ENCODE measurements around the gene PRRX2. TPM values are rescaled to one million over a fixed set of nuclear protein-coding genes. Genes with fewer than 3 reads are reported as not detected.

PRRX2 gene
- total and polyA plus RNA-seq, 3 donors from 2014 or later: 14.6 to 19.1 (median 15.3) TPM

GRCh38 chr9:129640086-129640870 is 25.2 kb upstream of the PRRX2 start:
- Histone ChIP-seq H3K36me3 (ENCODE audit: low read depth, missing control alignments) (peaks cover 3% of the 10 kb centered on the region), H3K27me3 (no peaks in the 10 kb centered on the region), H3K4me1 (peaks cover 17% of the 10 kb centered on the region), H3K4me3 (peak overlapping the region in 1 of 2 donors; percentile 90), H3K9me3 (no peaks in the 10 kb centered on the region), H3K27ac (peak overlapping the region in 1 of 2 donors; percentile 28)
- intact Hi-C loops (cut with DNase I; ENCODE audit: low total_unique reads): no loop called here
- TF ChIP-seq CTCF (IDR thresholded peaks at IDR 0.05) (no peak), POLR2A (IDR thresholded peaks at IDR 0.05) (no peak)
- whole genome bisulfite sequencing, 2 donors: 28 to 42% methylated on average over 10 to 25 of the region's 25 CpGs
- peak; percentile 77 for DNase-seq

- H3K36me3 ChIP-seq (ENCODE audit: low read depth, missing control alignments): peaks cover 3% of the 10 kb centered on the region
- no peak for DNase-seq
- intact Hi-C loops (cut with DNase I; ENCODE audit: low total_unique reads): no loop called here
- 21 to 23% methylated on average over 15 to 25 of the region's 44 CpGs for WGBS, 2 donors
- H3K27me3 ChIP-seq: no peaks in the 10 kb centered on the region
- H3K4me1 ChIP-seq: peaks cover 17% of the 10 kb centered on the region
- peak overlapping the region; percentile 79 to 90 for H3K4me3 ChIP-seq
- TF ChIP-seq POLR2A (IDR thresholded peaks at IDR 0.05): no peak
- no peak for TF ChIP-seq CTCF (IDR thresholded peaks at IDR 0.05)
- peak overlapping the region; percentile 69 to 81 for H3K27ac ChIP-seq
- H3K9me3 ChIP-seq: no peaks in the 10 kb centered on the region
Measured at GRCh38 chr9:129640871-129641749, 24.3 kb upstream of the PRRX2 start.

- H3K4me1 ChIP-seq: peaks cover 17% of the 10 kb centered on the region
- H3K36me3 ChIP-seq (ENCODE audit: low read depth, missing control alignments): peaks cover 3% of the 10 kb centered on the region
- peak within 1 kb of the TSS; percentile 69 to 81 for H3K27ac ChIP-seq
- no peaks in the 10 kb centered on the region for H3K9me3 ChIP-seq
- intact Hi-C loops (cut with DNase I; ENCODE audit: low total_unique reads): no loop called here
- no peaks in the 10 kb centered on the region for H3K27me3 ChIP-seq
- DNase-seq: peak; percentile 97
- WGBS, 2 donors: 0% methylated on average over 11 to 54 of the region's 93 CpGs
- peak within 1 kb of the TSS; percentile 79 to 90 for H3K4me3 ChIP-seq
- TF ChIP-seq POLR2A (IDR thresholded peaks at IDR 0.05): no peak
- TF ChIP-seq CTCF (IDR thresholded peaks at IDR 0.05): peak; percentile 100
Measured at GRCh38 chr9:129641750-129642585, 23.5 kb upstream of the PRRX2 start, which contains the start of gene ASB6. TSS of gene ASB6 (minus strand) at chr9:129642151. CDS start at chr9:129641999, 152 bp downstream.

- Histone ChIP-seq H3K36me3 (ENCODE audit: low read depth, missing control alignments) (no peaks in the 10 kb centered on the region), H3K4me1 (peaks cover 17% of the 10 kb centered on the region), H3K27me3 (no peaks in the 10 kb centered on the region), H3K27ac (no peak overlapping the region), H3K4me3 (no peak overlapping the region), H3K9me3 (no peaks in the 10 kb centered on the region)
- TF ChIP-seq CTCF (IDR thresholded peaks at IDR 0.05): no peak
- no peak for TF ChIP-seq POLR2A (IDR thresholded peaks at IDR 0.05)
- intact Hi-C loops (cut with DNase I; ENCODE audit: low total_unique reads): no loop called here
- no peak for DNase-seq
- WGBS, 2 donors: 90 to 92% methylated on average over 10 of the region's 10 CpGs
Measured at GRCh38 chr9:129643706-129644105, 21.7 kb upstream of the PRRX2 start.
